HepG2 (cell line): ENCODE measurements around the gene STN1. TPM values are rescaled to one million over a fixed set of nuclear protein-coding genes. Genes with fewer than 3 reads are reported as not detected.

Experiments
- ATF2 ChIP-seq: sonication (generic); formaldehyde crosslinking; IDR thresholded peaks from 2 replicates; pipeline ENCODE4 v1.4.0; 2020; ENCODE audit warnings: missing genetic modification reagents
- BCL6 ChIP-seq: IDR thresholded peaks from 2 replicates; pipeline ENCODE4 v1.6.1; 2016; ENCODE audit warnings: missing genetic modification reagents, missing compliant biosample characterization
- CBX1 ChIP-seq: IDR thresholded peaks from one replicate; pipeline ENCODE4 v1.6.1; 2016; ENCODE audit warnings: antibody characterized with exemption, low read depth
- CENPT ChIP-seq: sonication (generic); formaldehyde crosslinking; IDR thresholded peaks from 2 replicates; pipeline ENCODE4 v1.8.0; 2022; ENCODE audit warnings: low read depth, mild to moderate bottlenecking, moderate library complexity, missing genetic modification reagents
- EED ChIP-seq: sonication (generic); formaldehyde crosslinking; IDR thresholded peaks from 2 replicates; pipeline ENCODE4 v1.5.0; 2020; ENCODE audit warnings: mild to moderate bottlenecking, missing genetic modification reagents
- HNRNPLL ChIP-seq: fragments of 200-400 bp; formaldehyde crosslinking; IDR thresholded peaks from 2 replicates; pipeline ENCODE4 v1.6.1; 2017; ENCODE audit warnings: mild to moderate bottlenecking, low read depth, low read length; ENCODE audit not compliant: poor library complexity, severe bottlenecking
- KDM5B ChIP-seq: sonication (generic); formaldehyde crosslinking; IDR thresholded peaks from 2 replicates; pipeline ENCODE4 v1.4.0; 2020; ENCODE audit warnings: missing genetic modification reagents, mild to moderate bottlenecking, borderline replicate concordance
- NFE2 ChIP-seq: sonication (generic); formaldehyde crosslinking; IDR thresholded peaks from 2 replicates; pipeline ENCODE4 v1.4.0; 2020; ENCODE audit warnings: missing genetic modification reagents
- NR2F1 ChIP-seq, 2 experiments: fragments of 450-650 bp in 1 of 2; formaldehyde crosslinking in 1 of 2; IDR thresholded peaks; 2 replicates each; pipeline versions ENCODE4 v1.5.0 to v1.6.1; 2016 to 2020; ENCODE audit warnings: mild to moderate bottlenecking in 1 of 2, missing compliant biosample characterization in 1 of 2, missing genetic modification reagents in 1 of 2, moderate library complexity in 1 of 2
- RAD51 ChIP-seq: fragments of 450-650 bp; IDR thresholded peaks from 2 replicates; pipeline ENCODE4 v1.6.1; 2016; ENCODE audit warnings: borderline replicate concordance
- RBM39 ChIP-seq: fragments of 200-400 bp; formaldehyde crosslinking; IDR thresholded peaks from one replicate; pipeline ENCODE4 v1.6.1; 2018; ENCODE audit warnings: antibody characterized with exemption, mild to moderate bottlenecking, low read depth, low read length; ENCODE audit not compliant: poor library complexity, severe bottlenecking
- STAG1 ChIP-seq: sonication (generic); formaldehyde crosslinking; IDR thresholded peaks from 2 replicates; pipeline ENCODE4 v1.4.0; 2020; ENCODE audit warnings: missing genetic modification reagents
- ZNF121 ChIP-seq: sonication (generic); formaldehyde crosslinking; IDR thresholded peaks from 2 replicates; pipeline ENCODE4 v1.5.0; 2020; ENCODE audit warnings: mild to moderate bottlenecking, missing genetic modification reagents
- ZNF331 ChIP-seq: sonication (generic); formaldehyde crosslinking; IDR thresholded peaks from 2 replicates; pipeline ENCODE4 v1.4.0; 2020; ENCODE audit warnings: missing genetic modification reagents
- ZNF337 ChIP-seq: sonication (generic); formaldehyde crosslinking; IDR thresholded peaks from 2 replicates; pipeline ENCODE4 v1.5.1; 2020; ENCODE audit warnings: missing genetic modification reagents, low read depth, mild to moderate bottlenecking, borderline replicate concordance
- ZNF569 ChIP-seq: sonication (generic); formaldehyde crosslinking; IDR thresholded peaks from 2 replicates; pipeline ENCODE4 v1.5.0; 2020; ENCODE audit warnings: mild to moderate bottlenecking, missing genetic modification reagents, moderate library complexity, borderline replicate concordance
- ZNF644 ChIP-seq: IDR thresholded peaks from 2 replicates; pipeline ENCODE4 v1.6.1; 2016; ENCODE audit warnings: low read depth
- ZNF670 ChIP-seq: sonication (generic); formaldehyde crosslinking; IDR thresholded peaks from 2 replicates; pipeline ENCODE4 v1.8.0; 2022; ENCODE audit warnings: mild to moderate bottlenecking, missing genetic modification reagents, borderline replicate concordance
- ZNF709 ChIP-seq: sonication (generic); formaldehyde crosslinking; IDR thresholded peaks from 2 replicates; pipeline ENCODE4 v1.5.0; 2020; ENCODE audit warnings: mild to moderate bottlenecking, missing genetic modification reagents
- ZNF724P ChIP-seq: sonication (generic); formaldehyde crosslinking; IDR thresholded peaks from 2 replicates; pipeline ENCODE4 v1.8.0; 2022; ENCODE audit warnings: missing genetic modification reagents, borderline replicate concordance
- polyA plus RNA-seq, 8 experiments: library from polyadenylated mRNA; depleted of rRNA in 3 of 8; stranded (reverse) in 7 of 8; unstranded in 1 of 8; fragments of >200 nt; fragmentation: Illumina TruSeq in 4 of 8; extraction: Trizol in 4 of 8; gene quantifications; 2 replicates each; pipeline versions ENCODE4 v1.2.1 to v1.2.3, GENCODE V29; 2011 to 2016; ENCODE audit warnings: low read depth in 4 of 8, missing spikeins in 1 of 8, mixed read lengths in 1 of 8; ENCODE audit not compliant: insufficient read depth in 1 of 8
- total RNA-seq, 5 experiments: library from RNA; depleted of rRNA; stranded (reverse); fragments of >200 nt; fragmentation: Illumina TruSeq; extraction: Trizol; gene quantifications; 2 replicates each; pipeline ENCODE4 v1.2.3, GENCODE V29; 2016; ENCODE audit warnings: low read depth in 1 of 5
- TF ChIP-seq, protein P1 (sequence below): sonication (generic); formaldehyde crosslinking; IDR thresholded peaks from 2 replicates; pipeline ENCODE4 v1.9.0; 2022; ENCODE audit warnings: low read depth, missing genetic modification reagents
- TF ChIP-seq, protein P2 (sequence below): IDR thresholded peaks from 2 replicates; pipeline ENCODE4 v1.6.1; 2016; ENCODE audit warnings: low read depth, borderline replicate concordance
- TF ChIP-seq, protein P3 (sequence below): sonication (generic); formaldehyde crosslinking; IDR thresholded peaks from 2 replicates; pipeline ENCODE4 v1.5.1; 2020; ENCODE audit warnings: missing genetic modification reagents, mild to moderate bottlenecking, borderline replicate concordance

STN1 gene
- total and polyA plus RNA-seq, 2 of the 13 experiments (the other 11 are each of a cell fraction or from before 2014, with no cell fraction given): 17.6 to 22.7 TPM

- no peak for TF ChIP-seq ZNF670 (CRISPR knock-in tag)
- no peak for TF ChIP-seq CBX1
- no peak for TF ChIP-seq RAD51
- TF ChIP-seq, protein P1, sequence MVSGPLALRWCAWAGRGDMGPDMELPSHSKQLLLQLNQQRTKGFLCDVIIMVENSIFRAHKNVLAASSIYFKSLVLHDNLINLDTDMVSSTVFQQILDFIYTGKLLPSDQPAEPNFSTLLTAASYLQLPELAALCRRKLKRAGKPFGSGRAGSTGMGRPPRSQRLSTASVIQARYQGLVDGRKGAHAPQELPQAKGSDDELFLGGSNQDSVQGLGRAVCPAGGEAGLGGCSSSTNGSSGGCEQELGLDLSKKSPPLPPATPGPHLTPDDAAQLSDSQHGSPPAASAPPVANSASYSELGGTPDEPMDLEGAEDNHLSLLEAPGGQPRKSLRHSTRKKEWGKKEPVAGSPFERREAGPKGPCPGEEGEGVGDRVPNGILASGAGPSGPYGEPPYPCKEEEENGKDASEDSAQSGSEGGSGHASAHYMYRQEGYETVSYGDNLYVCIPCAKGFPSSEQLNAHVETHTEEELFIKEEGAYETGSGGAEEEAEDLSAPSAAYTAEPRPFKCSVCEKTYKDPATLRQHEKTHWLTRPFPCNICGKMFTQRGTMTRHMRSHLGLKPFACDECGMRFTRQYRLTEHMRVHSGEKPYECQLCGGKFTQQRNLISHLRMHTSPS: no peak
- TF ChIP-seq ZNF331 (CRISPR knock-in tag): no peak
- TF ChIP-seq ATF2: peak; percentile 41; the same call in 1 of the 2 replicates
- TF ChIP-seq STAG1 (CRISPR knock-in tag): no peak
- peak; percentile 94 for TF ChIP-seq HNRNPLL
- no peak for TF ChIP-seq NFE2 (CRISPR knock-in tag)
- no peak for TF ChIP-seq BCL6 (CRISPR knock-in tag)
- TF ChIP-seq CENPT: no peak
- TF ChIP-seq, protein P2, sequence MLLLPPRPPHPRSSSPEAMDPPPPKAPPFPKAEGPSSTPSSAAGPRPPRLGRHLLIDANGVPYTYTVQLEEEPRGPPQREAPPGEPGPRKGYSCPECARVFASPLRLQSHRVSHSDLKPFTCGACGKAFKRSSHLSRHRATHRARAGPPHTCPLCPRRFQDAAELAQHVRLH (CRISPR knock-in tag): no peak
- peak; percentile 82 for TF ChIP-seq EED (CRISPR knock-in tag)
- no peak for TF ChIP-seq KDM5B (CRISPR knock-in tag)
- no peak for TF ChIP-seq ZNF121 (CRISPR knock-in tag)
- no peak for TF ChIP-seq ZNF644
- no peak; the same call in 1 of the 2 replicates for TF ChIP-seq ZNF724P (CRISPR knock-in tag)
- no peak for TF ChIP-seq ZNF337 (CRISPR knock-in tag)
- TF ChIP-seq ZNF569 (CRISPR knock-in tag): no peak
- peak; percentile 47; the same call in 1 of the 2 replicates for TF ChIP-seq ZNF709 (CRISPR knock-in tag)
- TF ChIP-seq NR2F1 (CRISPR knock-in tag; IDR thresholded peaks at IDR 0.05): no peak
- TF ChIP-seq, protein P3, sequence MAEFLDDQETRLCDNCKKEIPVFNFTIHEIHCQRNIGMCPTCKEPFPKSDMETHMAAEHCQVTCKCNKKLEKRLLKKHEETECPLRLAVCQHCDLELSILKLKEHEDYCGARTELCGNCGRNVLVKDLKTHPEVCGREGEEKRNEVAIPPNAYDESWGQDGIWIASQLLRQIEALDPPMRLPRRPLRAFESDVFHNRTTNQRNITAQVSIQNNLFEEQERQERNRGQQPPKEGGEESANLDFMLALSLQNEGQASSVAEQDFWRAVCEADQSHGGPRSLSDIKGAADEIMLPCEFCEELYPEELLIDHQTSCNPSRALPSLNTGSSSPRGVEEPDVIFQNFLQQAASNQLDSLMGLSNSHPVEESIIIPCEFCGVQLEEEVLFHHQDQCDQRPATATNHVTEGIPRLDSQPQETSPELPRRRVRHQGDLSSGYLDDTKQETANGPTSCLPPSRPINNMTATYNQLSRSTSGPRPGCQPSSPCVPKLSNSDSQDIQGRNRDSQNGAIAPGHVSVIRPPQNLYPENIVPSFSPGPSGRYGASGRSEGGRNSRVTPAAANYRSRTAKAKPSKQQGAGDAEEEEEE (CRISPR knock-in tag): no peak
- TF ChIP-seq RBM39: no peak
Measured at GRCh38 chr10:103917302-103918052, 507 bp downstream of the STN1 start (continued).
